Measurements from ENCODE around the gene FSTL4.

The FSTL4 gene

DNA sequence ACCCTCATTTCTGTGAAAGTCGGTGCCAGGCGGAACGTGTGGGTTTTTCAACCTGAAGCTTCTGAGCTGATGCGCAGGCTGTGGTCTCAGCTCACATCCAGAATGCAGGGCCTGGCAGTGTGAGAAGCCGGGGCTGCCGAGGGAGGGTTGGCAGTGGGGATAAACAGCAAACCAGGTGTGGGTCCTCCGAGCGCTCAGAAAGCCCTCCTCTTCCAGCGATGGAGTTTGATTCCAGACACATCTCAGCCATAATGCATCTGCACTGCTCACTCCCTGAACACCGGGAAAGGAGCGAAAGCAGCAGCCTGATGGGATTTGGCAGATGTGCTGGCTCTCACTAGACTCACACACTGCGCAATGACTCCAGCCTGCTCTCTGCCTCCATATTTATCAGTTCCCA is 280.4 kb downstream of the FSTL4 start:
- DNase-seq (ENCODE audit: low read depth in 1 of 2, low spot score in 1 of 2): no peak

DNA sequence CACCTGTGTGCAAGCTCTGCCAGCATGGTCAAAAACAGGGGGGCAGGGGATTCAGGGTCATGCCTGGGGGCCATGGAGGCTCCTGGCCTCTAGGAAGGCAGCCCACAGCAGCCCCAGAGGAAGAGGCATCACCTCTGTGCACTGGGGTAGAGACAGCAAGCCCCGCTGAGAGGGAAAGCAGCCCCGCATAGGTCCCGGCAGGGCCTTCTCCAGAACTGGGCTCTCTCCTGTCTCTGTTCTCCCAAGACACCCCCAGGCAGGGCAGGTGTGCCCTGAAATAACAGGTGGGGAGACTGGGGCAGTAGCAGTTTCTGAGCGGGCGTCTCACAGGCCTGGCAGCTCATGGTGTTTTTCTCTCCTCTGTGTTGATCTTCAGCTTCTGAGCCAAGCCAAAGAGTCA is 281.4 kb downstream of the FSTL4 start:
- no peak for DNase-seq (ENCODE audit: low read depth in 1 of 2, low spot score in 1 of 2)

DNA sequence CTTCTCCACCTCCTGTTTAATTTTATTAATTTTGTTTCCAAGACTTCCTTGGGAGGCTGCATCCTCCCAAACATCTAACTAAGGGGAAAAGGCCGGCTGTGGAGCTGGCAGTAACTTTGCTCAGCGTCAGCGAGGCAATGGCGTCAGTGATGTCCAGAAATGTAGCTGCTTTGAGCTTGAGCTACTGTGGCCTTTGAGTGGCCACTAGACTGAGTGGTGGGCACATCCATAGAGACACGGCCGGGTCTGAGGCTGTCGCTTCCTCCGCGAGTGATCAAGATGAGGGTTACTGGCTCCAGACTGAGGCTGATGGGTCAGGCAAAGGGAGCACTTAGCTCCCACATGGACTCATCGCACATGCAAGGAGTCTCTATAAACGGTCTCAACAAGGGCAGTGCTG is 283.5 kb downstream of the FSTL4 start:
- DNase-seq (ENCODE audit: low read depth in 1 of 2, low spot score in 1 of 2): no peak

DNA sequence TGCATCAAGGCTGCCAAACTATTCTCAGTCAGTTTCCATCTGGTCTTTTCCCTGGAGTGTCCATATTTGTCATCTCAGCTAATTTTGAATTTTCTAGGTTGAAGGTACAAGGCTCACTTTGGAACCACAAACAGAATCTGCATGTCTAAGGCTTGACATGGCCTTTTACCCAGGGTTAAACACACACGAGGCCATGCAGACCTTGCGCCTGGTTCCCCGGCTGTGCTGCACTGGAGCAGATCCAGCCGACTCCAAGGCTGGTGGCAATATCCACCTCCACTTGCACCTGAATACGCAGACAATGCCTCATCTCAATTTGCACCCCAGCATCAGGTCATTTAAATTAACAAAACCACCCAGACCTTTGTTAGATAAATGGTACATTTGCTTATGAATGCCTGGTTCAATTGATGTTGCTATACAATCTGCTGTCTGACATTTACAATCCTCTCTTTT is 284.4 kb downstream of the FSTL4 start:
- no peak for DNase-seq (ENCODE audit: low read depth in 1 of 2, low spot score in 1 of 2)

DNA sequence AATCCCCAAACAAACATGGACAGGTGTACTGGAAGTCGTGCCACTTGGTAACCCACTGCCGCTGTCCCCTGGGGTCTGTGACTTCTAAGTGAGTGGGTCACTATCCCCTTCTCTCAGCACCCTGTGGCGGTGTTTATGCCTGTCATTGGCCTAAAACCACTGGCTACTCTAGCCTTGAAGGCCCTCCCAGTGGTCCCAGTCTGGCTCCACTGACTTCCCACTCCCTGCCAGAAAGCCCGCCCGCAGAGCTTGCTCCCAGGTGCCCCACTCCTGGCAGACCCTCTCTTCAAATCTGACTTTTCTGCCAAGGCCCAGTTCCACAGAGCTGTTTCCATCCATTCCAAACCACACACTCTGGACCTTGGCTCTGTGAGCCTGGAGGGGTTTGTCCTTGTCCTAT is 286.0 kb downstream of the FSTL4 start:
- DNase-seq (ENCODE audit: low read depth in 1 of 2, low spot score in 1 of 2): no peak

DNA sequence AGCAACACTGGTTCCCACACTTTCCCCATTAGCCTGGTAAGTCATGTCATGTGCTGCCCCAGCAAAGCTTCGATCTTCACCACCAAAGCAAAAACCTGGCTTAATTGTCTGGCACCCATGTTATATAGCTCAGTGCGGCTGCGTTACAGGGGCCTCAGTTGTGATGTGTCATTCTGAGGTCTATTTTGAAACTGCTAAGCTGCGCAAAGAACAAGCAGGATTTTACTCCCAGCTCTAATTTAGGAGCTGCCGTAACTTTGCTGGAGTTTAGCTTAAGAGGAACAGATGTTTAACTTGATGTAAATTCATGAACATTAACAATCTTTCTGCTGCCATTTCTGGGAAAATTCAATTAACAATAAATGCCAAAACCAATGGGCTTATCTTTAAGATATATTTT is 286.5 kb downstream of the FSTL4 start:
- no peak for DNase-seq (ENCODE audit: low read depth in 1 of 2, low spot score in 1 of 2)

DNA sequence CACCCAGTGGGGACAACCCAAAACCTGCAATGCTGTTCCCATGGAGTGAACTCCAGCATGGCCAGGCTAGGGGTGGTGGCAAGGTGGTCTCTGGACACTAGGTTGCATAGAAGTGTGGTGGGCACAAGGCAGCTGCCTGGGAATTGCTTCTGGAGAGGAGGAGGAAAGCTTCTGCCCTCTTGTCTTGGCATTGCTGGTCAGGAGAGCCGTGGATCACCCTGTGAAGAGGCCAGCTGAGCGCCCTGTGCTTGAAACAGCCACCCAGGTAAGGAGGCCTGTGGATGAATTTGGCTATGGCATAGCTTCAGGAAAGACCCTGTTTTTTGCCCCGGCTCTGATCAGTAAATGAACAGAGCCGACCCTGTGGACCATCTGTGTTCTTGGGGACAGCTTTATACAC is 287.4 kb downstream of the FSTL4 start:
- no peak for DNase-seq (ENCODE audit: low read depth in 1 of 2, low spot score in 1 of 2)

DNA sequence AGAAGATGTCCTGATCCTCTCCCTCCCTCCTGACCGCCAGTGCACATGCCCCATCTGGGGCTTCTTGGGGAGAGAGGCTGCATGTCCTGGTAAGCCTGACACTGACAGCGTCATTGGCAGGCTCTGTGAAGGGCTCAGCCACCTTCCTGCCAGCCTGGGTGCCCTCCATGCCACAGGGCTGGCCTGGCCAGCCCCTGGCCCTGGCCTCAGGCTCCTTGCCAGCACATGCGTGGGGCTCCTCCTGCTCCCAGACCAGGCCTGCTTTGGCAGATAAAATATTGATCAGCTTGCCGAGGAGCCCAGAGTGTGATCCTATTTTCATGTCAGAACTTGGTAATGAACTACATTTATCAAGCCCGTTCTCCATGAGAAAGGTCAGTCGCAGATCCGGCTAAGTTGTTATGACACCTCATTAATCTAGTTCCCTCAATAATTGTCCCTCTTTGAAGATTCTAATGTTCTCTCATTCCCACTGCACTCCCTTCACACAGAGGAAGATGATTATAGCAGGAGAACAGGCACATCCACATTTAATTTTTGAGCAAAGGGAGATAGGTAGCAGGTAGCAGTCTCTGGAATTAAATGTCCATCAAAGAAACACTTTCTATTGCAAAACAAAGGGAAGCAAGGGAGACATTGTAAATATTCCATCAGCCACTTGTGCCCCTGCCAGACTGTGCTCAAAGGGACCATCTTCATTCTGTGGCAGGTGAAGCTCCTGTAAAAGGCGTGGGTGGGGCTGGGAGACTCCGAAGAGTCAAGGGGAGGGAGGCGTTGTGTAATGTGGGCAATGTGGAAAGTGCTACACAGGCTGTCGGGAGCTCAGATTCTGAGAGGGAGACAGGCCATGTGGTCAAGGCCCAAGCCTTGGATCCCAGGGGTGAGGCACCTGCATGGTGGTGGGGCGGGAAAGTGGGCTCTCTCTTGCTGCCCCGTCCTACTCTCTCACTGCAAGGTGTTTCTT is 288.6 kb downstream of the FSTL4 start:
- no peak for DNase-seq (ENCODE audit: low read depth in 1 of 2, low spot score in 1 of 2)

DNA sequence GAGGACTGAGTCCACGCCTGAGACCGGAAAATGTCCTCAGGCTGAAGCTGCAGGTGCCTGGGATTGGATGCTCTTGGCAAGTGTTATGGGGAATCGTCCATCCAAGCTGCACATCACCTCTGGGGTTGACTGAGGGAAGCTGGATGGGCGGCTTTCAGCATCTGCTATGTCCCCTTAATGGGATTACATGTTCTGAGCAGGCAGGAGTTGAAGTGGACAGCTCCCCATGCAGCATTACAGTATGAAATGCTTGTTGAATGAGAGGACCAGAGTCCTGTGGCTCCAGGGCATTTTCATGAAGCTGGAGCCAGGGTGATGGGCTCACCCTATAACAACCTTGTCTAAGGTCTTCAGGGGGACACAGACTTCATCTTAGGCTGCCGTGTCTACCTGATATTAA is 289.6 kb downstream of the FSTL4 start:
- DNase-seq (ENCODE audit: low read depth in 1 of 2, low spot score in 1 of 2): no peak

DNA sequence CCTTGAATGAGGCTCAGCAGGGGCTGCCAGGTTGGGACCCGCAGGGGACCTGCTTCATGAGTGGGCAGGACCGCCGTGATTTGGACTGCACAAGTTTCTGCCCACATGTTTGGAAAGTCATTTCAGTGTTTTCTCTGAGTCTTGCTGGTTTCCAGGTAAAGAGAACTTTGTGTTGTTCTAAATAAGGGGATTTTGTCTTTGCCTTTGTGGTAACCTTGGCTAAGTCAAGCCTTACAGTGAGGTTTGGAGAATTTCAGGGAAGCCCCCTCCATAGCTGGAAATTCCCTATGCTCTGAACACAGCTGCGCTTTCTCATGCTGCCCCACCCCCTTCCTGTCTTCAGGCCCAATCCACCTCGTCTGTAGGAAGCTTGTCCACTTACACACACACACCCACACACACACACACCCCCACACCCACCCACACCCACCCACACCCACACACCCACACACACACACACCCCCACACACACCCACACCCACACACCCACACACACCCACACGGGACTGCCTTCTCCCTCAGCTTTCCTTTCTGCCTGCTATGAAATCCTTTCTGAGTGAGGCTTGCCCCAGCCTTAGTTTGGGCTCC is 290.4 kb downstream of the FSTL4 start:
- DNase-seq (ENCODE audit: low read depth in 1 of 2, low spot score in 1 of 2): no peak

DNA sequence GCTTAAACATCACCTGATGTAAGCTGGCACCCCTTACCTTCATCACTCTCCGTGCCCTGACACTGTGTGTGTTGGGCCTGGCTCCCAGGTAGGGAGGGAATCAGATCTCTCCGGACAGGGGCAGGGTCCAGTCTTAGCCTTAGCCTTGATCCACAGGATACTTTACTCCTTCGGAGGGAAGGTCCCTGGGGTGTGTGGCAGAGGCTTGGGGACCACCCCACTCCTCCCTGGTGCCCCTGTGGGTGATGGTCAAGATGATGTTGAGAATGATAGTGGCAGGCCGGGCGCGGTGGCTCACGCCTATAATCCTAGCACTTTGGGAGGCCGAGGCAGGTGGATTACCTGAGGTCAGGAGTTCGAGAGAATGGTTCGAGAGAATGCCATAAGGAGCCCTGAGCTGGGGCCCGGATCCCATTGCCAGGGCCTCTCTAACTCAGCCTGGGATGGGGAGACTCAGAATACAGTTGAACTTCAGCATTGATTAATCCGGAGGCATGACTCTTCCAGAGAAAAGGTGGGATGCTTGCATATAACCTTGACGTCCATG is 291.0 kb downstream of the FSTL4 start:
- no peak for DNase-seq (ENCODE audit: low read depth in 1 of 2, low spot score in 1 of 2)

DNA sequence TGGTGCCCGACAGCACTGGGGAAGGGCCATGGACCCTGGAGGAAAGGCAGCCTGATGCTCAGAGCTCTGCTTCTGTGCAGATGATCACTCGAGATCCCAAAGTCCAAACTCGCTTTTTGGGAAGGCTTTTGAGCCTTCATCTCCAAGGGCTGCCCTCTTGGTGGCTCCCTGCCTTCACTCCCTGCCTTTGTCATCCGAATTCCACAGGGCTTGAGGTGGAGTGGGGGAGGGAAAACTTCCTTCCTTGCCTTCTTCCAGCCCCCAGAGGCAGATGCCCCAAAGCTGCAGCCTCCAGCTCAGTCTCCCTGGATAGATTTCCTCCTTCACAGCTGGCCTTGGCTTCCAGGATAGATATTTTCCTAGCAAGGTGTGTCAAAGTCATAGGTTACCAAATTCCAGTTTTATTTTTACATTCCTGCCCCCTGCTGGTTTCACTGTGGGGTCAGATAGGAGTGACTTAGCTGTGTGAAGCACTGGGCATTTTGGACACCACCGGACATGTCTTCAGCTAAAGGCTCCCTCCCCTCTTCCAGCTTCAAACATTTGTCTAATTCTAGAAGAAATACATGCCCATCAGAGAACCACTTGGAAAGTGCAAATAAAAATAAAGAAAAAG is 292.3 kb downstream of the FSTL4 start:
- DNase-seq (ENCODE audit: low read depth in 1 of 2, low spot score in 1 of 2): no peak

DNA sequence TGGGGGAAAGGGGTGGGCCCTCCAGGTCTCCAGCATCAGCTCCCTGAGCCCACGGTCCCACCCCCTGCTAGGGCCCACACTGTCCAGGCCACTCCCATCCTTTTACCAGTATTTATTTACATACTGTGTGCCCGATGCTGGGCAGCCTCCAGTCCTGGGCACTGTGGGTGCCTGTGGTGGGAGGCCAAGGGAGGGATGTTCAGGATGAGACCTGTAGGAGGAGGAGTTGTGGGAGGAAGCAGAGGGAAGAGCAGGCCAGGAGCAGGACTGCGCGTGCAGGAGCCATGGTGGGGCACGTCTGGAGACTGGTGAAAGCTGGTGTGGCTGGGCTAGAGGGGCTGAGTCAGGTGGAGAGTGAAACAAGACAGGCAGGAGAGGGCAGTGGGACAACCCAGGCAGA is 293.1 kb downstream of the FSTL4 start:
- no peak for DNase-seq (ENCODE audit: low read depth in 1 of 2, low spot score in 1 of 2)

DNA sequence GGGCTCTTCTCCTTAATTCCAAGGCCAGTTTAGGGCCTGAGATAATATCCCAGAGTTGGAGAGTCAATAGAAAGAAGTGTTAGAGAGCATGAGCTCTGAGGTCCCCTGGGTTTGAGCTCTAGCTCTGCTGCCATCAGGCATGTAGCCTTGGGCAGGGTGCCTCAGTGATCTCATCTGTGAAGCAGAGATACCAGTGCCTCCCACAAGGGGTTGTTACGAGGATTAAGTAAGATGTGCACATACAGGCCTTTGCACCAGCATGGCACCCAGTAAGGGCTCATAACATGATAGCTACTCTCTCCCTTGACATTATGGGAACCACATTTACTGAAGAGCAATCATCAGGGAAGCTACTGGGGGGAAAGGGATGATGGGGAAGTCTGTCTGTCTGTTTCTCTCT is 294.8 kb downstream of the FSTL4 start:
- no peak for DNase-seq (ENCODE audit: low read depth in 1 of 2, low spot score in 1 of 2)

DNA sequence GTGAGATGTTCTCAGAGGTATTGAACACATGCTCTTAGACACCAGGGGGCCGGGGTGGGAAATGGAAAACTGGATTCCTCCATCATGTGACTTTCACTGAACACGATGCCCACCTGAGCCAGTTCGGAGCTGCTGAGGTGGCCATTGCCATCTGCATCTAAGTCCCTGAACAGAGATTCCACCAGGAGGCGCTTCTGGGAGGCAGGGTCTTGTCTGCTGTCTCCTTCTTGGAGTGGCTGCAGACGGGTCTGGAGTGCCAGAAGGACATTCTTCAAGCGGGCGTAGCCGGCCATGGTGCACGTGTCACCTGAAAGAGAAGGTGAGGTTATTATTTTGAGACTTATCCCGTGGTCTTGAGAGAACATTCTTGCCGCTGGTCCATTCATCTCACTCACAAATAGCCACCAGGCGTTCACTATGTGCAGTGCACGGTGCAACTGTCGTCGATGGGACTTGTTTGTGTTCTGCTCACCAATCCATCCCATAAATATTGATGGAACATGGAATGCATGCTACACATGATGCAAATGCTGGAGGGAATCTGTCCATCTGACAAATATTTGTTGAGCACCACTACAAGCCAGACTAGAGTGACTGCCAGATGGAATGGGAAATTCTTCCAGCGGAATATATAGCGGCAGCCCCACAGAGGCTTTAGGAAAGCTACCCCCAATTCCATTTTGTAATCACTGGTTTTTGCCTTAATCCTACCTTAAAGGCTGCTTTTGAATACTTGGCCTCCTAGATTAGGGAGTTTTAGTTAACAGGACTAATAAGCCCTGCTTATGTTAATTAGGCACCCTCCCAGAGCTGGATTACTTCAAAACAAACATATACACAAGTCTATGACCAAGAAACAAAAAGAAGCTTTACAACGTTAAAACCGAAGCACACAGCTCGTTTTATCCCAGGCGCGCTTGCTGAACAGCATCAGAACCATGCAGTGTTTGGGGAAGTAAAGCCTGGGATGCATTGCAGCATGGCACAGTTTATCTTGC is 295.7 kb downstream of the FSTL4 start:
- DNase-seq (ENCODE audit: low read depth in 1 of 2, low spot score in 1 of 2): no peak

DNA sequence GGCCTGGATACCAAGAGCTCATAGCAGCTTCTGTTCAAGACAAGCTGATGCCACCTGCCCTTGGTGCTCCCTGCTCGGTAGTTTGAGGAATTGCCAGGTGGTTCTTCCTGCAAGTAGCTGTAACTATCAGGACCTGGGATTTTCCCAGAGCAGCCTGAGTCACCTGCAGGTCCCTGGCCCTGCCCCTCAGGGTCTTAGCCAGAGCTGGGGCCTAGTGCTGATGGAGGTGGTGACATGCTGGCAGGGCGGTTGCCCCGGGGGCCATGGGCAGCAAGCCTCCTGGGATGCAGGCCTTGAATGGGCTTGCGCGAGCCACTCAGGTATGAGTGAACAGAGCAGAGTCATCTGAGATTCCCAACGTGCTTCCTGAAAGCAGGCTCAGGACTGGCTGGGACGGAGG is 298.3 kb downstream of the FSTL4 start:
- no peak for DNase-seq (ENCODE audit: low read depth in 1 of 2, low spot score in 1 of 2)

DNA sequence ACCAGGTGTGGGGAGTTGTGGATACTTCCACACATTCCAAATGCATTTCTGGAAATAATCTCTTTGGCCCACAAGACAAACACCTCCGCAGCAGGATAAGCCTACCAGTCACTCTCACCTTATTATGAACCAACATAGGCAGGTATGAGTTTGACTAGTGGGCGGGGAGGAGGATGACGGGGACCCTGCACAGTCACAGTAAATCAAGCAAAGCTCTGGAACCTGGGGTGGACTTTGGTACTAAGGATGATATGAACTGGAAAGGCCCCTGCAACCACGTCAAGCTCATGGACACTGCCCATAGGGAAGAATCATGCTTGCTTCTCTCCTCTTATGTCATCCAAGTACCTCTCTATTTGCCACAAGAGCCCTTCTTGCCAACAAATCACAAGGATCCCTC is 301.2 kb downstream of the FSTL4 start:
- no peak for DNase-seq (ENCODE audit: low read depth in 1 of 2, low spot score in 1 of 2)

DNA sequence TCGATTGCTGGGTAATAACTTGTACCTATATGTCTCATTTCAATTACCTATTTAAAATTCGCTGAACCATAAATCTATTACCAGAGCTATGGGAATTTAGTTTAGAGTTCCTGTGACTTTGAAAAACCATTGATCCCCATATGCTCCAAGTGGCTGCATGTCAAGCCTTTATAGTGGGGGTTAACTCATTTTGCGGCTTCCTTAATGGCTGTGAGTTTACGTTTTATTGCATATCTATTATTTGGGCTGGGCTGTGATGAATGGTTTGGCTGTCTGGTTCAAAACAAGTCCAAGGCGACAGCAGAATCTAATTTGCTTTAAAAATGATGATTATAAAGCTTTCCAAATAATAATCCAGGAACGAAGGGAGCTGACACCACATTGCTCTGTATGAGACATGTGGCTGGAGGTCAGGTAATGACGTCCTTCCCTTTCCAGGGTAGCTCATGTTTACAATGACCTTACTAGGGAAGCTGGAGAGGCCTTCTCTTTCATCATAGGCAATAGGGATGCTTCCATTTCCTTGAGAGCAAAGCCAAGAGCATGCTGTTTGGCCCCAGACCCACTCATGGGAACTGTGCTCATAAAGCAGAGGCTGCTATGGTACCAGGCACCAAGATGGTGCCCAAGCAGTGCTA is 302.2 kb downstream of the FSTL4 start:
- DNase-seq (ENCODE audit: low read depth in 1 of 2, low spot score in 1 of 2): no peak

DNA sequence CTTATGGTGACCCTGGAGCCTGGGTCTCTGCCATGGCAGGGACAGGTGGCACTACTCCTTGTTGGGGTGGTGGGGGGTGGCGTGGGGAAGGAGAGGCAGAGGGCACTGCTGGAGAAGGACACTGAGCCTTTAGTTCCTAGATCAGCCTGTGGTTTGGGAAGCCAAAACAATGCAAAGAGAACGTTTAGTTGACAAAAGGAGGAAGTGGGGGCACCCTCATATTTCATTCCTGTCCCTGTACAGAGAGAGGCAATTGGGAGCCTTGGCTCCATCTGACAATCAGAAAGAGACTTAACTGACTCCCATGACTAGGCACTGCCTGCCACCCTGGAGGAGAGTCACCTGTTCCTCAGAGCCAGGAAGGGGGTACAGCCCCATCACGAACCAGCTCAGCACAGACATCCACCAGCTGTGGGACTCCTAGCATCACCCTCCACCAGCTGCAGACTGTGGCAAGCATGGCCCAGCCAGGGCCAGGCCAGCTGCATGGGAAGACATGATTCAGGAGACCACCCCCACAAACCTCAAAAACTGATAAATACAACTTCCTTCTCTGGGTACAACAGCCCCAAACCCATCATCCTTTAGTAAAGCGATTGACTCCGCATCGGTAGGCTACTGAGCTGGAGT is 303.1 kb downstream of the FSTL4 start:
- DNase-seq (ENCODE audit: low read depth in 1 of 2, low spot score in 1 of 2): no peak

DNA sequence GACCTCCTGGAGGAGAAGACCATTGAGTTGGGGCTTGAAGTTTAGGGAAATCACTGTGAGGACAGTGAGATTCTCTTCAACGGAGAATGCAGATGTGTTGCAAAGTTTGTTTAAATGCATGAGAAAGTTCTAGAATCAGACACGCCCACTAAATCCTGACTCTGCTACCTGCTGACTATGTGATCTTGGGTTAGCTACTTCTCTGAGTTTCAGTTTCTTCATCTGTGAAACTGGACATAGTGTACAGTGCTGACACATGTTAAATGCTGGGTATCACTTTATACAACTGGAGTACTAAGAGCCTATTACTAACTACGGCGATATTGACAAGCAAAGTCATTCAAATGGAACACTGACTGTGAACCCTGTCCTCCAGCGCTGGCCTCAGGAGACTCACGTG is 305.1 kb downstream of the FSTL4 start:
- DNase-seq (ENCODE audit: low read depth in 1 of 2, low spot score in 1 of 2): no peak
